LoVo (cell line): ENCODE measurements around the gene DCTN4.

Experiments
- DNase-seq: peaks from one replicate; pipeline ENCODE4 v3.0.0-alpha.2; 2016; ENCODE audit warnings: low spot score

The DCTN4 gene

GRCh38 chr5:150670275-150670947 is 88.4 kb downstream of the DCTN4 start:
- no peak for DNase-seq

- DNase-seq: no peak
These were observed 93.8 kb downstream of the DCTN4 start for GRCh38 chr5:150665044-150665443.

DNA sequence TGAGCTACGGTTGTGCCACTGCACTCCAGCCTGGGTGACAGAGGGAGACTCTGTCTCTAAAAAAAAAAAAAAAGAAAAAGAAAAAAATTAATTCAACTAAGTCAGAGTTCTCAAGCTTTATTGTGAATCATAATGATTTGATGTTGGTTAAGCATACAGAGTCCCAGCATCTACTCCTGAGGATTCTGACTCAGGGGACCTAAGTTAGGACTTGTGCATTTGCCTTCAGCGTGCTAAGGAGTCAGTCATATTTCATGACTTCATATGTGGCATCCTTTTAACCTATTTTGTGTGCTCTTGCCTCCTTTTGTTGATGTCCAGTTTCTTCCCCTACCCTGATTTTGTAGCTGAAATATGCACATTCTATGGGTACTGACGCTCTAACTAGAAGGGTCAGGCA is 94.9 kb downstream of the DCTN4 start:
- DNase-seq: no peak

GRCh38 chr5:150662731-150663516 is 95.9 kb downstream of the DCTN4 start:
- DNase-seq: no peak

DNA sequence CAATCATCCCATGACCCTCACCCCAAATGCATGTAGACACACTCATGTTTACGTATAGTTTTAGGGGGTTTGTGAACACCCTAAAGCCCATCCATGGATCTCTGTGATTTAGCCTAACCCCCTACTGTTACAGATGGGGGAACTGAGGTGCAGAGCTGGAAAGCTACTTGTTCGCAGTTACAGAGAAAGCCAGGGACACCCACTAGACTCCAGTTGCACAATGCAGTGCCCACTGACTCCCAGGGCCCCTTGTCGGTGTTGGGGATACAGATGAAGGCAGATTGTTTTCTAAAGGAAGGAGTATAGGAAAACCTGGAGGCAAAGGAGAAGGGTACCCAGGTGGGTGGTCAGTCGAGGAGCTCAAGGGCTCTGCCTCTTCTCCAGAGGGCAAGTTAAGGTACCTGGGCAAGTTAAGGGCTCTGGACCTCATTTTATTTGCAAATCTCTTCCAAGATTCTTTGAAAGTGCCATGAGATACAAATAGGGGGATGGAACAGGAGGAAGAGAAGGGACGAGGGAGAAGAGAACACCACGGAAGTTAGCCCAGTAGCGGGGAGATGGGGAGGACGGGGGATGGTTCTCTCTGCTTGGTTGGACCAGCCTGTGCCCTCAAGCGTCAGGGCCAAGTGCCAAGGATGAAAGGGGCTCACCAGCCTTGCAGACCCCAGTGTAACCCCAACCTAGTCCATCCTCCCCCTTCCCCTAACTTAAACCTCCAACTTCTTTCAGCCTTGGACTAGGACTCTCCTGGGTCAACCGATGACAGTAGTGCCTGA is 96.8 kb downstream of the DCTN4 start:
- DNase-seq: no peak

GRCh38 chr5:150661086-150661485 is 97.7 kb downstream of the DCTN4 start, which contains the start of gene MYOZ3:
MYOZ3 (plus strand) TSS chr5:150661251; CDS start chr5:150662942, 1,691 bp downstream.
- DNase-seq: no peak

DNA sequence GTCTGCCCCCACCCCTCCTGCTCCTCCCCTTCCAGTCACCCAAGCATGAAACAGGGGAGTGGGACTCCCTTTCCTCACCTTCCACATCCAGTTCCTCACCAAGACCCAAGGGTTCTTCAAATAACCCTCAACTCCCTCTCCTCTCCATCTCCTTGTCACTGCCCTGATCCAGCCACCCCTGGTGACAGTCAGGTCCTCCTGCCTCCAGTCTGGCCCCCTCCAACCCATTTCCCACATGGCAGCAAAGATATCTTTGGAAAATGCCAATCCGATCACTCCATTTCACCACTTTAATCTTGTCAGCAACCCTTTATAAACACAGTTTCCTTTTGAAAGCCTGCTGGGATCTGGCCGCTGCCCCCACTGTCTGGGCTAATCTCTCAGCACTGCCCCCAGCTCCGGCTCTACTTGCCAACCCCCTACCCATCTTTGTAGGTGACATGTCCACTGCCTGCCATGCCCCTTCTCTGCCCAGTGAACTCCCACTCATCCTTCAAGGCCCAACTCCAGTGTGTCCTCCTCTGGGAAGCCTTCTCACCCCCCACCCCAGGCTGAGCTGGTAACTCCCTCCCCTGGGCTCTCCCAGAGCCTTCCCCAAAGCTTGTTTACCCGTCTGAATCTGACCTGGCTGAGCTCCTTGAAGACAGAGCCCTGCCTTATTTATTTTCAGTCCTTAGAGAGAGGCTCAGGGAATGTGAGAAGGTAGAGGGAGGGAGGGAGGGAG is 98.5 kb downstream of the DCTN4 start:
- no peak for DNase-seq

DNA sequence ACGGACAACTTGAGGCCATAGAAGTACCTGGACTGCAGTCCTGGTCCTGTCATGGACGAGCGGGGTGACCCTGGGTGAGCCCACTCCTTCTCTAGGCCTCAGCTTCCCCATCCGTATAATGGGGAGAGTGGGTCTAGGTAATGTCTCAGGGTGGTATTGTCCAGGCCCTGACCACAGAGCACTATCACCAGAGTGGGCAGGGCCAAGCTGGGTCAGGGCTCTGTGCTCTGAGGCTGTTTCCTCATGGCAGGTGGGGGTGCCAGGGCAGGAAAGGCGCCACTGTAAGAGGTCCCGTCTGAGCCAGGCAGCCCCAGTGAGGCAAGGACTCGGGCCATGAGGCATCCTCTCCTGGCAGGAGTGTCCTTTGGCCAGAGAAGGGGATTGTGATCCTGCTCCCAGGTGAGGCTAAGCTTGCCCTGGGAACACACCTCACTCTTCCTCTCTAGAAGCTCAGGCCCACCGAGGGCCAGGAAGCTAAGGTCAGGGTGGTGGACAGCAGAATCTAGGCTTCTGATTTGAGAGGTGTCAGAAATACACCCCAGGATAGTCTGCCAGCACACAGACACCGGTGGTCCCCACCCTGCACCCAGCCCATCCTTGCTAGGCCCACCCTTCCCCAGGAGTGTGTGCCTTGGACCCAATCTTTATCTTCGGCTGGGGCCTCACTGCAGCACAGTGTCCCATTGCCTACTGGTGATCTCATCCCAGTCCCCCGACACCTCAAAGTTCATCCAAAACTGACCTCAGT is 99.3 kb downstream of the DCTN4 start:
- DNase-seq: no peak

DNA sequence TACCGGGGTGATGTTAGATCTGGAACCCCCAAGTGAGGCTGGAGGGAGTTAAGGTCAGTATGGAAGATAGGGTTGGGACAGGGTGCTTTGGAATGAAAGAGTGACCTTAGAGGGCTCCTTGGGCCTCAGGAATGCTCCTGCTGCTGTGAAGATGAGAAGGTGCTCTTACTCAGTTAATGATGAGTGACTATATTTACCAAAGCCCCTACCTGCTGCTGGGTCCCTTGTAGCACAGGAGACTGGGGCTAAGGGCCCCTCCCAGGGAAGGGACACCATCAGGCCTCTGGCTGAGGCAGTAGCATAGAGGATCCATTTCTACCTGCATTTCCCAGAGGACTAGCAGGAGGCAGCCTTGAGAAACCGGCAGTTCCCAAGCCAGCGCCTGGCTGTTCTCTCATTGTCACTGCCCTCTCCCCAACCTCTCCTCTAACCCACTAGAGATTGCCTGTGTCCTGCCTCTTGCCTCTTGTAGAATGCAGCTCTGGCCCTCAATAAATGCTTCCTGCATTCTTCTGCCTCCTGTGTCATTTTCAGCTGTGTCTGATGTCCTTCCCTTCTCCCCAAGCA is 100.0 kb downstream of the DCTN4 start:
- DNase-seq: no peak
